ENCODE results near the gene FIP1L1. TPM values are rescaled to one million over a fixed set of nuclear protein-coding genes. Genes with fewer than 3 reads are reported as not detected.

Gene FIP1L1
- total and polyA plus RNA-seq, 9 of the 15 experiments (the other 6 are each of a cell fraction or from before 2014, with no cell fraction given) = 34.6 to 137 (median 72.0) TPM

GRCh38 chr4:53490965-53491622, 113.7 kb downstream of the FIP1L1 start (continued):
- TF ChIP-seq ZBTB9 (CRISPR knock-in tag; IDR thresholded peaks at IDR 0.05) (no peak), GMEB1 (CRISPR knock-in tag; IDR thresholded peaks at IDR 0.05) (no peak), DDX20 (tag; IDR thresholded peaks at IDR 0.05; ENCODE audit: low read depth) (no peak), SAP30 (IDR thresholded peaks at IDR 0.05; ENCODE audit: borderline replicate concordance, insufficient read depth, low read depth, low read length, poor library complexity, severe bottlenecking) (no peak), ZNF12 (CRISPR knock-in tag; IDR thresholded peaks at IDR 0.05) (no peak), ARNT (IDR thresholded peaks at IDR 0.05) (no peak), RBFOX2 (IDR thresholded peaks at IDR 0.05; ENCODE audit: low read depth, low read length) (no peak), ZNF316 (IDR thresholded peaks at IDR 0.05) (peak; percentile 70), NELFE (IDR thresholded peaks at IDR 0.05; ENCODE audit: insufficient read depth, insufficient read length) (no peak), MTA2 (IDR thresholded peaks at IDR 0.05; ENCODE audit: low read depth) (no peak), ZNF311 (CRISPR knock-in tag; IDR thresholded peaks at IDR 0.05) (no peak), FOXK1 (CRISPR knock-in tag; IDR thresholded peaks at IDR 0.05; ENCODE audit: borderline replicate concordance) (no peak), BCOR (IDR thresholded peaks at IDR 0.05) (no peak), GTF2A2 (tag; IDR thresholded peaks at IDR 0.05) (no peak), SMAD2 (IDR thresholded peaks at IDR 0.05; ENCODE audit: low read depth, low read length) (no peak), ZNF184 (CRISPR knock-in tag; IDR thresholded peaks at IDR 0.05) (no peak), ZBTB1 (CRISPR knock-in tag; IDR thresholded peaks at IDR 0.05; ENCODE audit: borderline replicate concordance, low read depth) (no peak), COPS2 (conservative IDR thresholded peaks at IDR 0.05) (no peak), NFYB (IDR thresholded peaks at IDR 0.05; ENCODE audit: extremely low read depth, insufficient read length) (no peak), ZBTB43 (CRISPR knock-in tag; IDR thresholded peaks at IDR 0.05) (no peak), SMC3 (conservative IDR thresholded peaks at IDR 0.05; ENCODE audit: insufficient read depth, low read depth, low read length) (0 out of 2 replicates have a peak, but pooled peaks have one; percentile 22), CEBPB (tag; IDR thresholded peaks at IDR 0.05) (peak; percentile 40; the same call in 1 of the 2 replicates), RAD21 (CRISPR knock-in tag; conservative IDR thresholded peaks at IDR 0.05 in 1 of 2, IDR thresholded peaks at IDR 0.05 in 1 of 2) (peak; percentile 37 to 52; a peak in 3 of 4 replicates)
- TF ChIP-seq, protein P1, sequence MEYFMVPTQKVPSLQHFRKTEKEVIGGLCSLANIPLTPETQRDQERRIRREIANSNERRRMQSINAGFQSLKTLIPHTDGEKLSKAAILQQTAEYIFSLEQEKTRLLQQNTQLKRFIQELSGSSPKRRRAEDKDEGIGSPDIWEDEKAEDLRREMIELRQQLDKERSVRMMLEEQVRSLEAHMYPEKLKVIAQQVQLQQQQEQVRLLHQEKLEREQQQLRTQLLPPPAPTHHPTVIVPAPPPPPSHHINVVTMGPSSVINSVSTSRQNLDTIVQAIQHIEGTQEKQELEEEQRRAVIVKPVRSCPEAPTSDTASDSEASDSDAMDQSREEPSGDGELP (CRISPR knock-in tag; IDR thresholded peaks at IDR 0.05; ENCODE audit: borderline replicate concordance) = no peak

Data from K562 (cell line).